HFF-Myc (cell line): ENCODE data around the gene LRRC4C.

ENCODE experiments used
- DNase-seq: peaks from one replicate; pipeline ENCODE4 v3.0.0-alpha.2; 2011; ENCODE audit warnings: low read depth; ENCODE audit errors: extremely low read depth
- H3K4me3 ChIP-seq: replicated peaks from 2 replicates; pipeline ENCODE4 v1.5.1; 2011; ENCODE audit warnings: low read depth, mild to moderate bottlenecking, control low read depth, low read length
- TF ChIP-seq, protein P1 (sequence below): IDR thresholded peaks from 2 replicates; pipeline ENCODE4 v1.5.1; 2012; ENCODE audit warnings: mild to moderate bottlenecking, low read depth, low read length, control low read depth; ENCODE audit errors: missing control alignments

LRRC4C gene

DNA sequence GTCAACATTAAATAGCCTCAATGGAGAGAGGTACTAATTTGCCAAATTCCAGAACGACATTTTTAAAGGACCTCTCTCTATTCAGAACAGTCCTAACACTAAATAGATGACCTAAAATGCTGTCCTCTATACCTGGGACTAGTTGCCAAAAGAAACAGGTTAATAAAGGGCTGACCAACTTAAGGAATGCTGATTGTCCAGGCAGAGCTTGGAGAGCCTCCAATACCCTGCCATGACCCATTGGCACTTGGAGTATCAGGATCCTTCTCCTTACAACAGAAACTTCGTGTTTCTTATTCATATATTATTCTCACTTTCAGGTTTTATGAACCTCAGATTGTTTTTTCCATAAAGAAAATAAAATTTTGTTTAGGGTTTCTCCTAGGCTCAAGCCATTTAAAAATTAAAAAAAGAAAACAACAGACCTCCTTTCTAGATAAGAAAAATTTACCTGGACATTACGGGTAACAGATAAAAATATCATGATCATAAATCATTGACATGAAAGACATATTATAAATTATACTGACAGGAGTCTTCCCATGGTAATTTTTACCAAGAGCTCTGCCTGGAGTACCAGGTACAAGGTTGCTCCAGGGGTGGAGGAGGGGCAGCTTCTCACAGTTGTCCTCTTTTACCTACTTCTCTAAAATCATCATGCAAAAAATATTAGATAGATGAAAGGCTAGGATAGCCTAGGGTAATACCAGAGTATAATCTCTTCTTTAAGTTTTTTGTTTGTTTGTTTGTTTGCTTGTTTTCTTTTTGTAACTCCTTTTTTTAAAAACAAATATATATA, 2.0 kb downstream of the LRRC4C start:
- TF ChIP-seq, protein P1, sequence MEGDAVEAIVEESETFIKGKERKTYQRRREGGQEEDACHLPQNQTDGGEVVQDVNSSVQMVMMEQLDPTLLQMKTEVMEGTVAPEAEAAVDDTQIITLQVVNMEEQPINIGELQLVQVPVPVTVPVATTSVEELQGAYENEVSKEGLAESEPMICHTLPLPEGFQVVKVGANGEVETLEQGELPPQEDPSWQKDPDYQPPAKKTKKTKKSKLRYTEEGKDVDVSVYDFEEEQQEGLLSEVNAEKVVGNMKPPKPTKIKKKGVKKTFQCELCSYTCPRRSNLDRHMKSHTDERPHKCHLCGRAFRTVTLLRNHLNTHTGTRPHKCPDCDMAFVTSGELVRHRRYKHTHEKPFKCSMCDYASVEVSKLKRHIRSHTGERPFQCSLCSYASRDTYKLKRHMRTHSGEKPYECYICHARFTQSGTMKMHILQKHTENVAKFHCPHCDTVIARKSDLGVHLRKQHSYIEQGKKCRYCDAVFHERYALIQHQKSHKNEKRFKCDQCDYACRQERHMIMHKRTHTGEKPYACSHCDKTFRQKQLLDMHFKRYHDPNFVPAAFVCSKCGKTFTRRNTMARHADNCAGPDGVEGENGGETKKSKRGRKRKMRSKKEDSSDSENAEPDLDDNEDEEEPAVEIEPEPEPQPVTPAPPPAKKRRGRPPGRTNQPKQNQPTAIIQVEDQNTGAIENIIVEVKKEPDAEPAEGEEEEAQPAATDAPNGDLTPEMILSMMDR, result no peak
- DNase-seq, result no peak
- no peak overlapping the region for H3K4me3 ChIP-seq

DNA sequence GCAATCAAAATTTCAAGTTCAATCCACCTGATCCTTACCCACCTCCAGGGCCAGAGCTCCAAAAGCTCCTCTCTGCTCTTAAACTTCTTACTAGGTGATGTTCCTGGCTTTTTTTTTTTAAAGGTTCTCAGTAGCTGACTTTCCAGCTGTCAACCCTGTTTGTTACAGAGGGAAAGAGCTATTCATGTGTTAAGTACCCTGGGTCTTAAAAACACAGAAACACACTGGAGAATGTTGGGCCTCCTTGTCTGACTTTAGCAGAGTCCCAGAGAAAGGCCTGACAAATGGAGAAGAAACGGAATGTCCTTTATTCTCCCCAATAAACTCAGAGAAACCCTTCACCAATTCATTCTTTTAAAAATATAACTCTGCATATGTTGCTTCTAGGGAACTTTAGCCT, 3.2 kb downstream of the LRRC4C start:
- no peak for DNase-seq
- TF ChIP-seq, protein P1, result no peak
- H3K4me3 ChIP-seq, result no peak overlapping the region

DNA sequence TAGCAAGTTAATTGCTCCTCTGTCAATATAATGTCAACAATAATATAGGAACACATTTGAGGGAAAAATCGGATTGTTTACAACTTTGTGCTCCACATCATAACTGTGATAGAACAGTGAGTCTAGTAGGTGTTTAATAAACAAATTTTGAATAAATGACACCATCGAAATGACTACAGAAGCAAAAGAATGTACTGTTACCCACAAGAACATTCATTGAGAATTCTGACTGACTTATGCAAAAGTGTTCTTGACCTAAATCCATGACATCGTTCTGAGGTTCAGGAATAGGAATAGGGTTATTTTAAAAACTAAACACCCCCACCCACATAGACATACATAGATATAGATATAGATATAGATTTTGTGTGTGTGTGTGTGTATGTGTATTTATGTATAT, 8.4 kb downstream of the LRRC4C start:
- H3K4me3 ChIP-seq, result no peak overlapping the region
- TF ChIP-seq, protein P1, result no peak
- DNase-seq, result no peak

DNA sequence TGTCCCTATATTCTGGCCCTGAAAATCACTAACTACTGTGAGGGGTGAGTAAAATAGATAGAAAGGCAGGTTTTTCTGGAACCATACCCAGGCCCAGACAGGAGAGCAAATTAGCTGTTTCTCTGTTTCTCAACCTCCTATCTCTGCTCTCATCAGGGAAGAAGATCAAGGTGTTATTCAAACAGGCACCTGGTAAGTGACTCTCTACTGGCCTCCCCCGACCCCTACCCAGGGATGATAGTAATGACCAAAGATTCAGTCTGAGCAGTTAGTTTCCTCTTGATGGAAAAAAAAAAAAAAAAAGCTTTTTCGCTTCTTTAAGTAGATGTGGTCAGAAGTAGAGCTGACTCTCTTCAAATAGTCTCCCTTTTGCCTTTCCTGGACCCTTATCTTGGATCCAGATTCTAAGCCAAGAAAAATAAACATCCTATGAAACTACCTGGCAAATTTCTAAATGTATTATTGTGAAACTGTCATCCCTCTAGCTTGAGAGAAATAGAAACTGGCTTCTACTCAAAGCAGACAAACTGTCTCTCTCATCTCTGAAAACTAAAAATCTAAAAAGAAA, 9.9 kb downstream of the LRRC4C start:
- DNase-seq, result no peak
- H3K4me3 ChIP-seq, result no peak overlapping the region
- TF ChIP-seq, protein P1, result no peak

DNA sequence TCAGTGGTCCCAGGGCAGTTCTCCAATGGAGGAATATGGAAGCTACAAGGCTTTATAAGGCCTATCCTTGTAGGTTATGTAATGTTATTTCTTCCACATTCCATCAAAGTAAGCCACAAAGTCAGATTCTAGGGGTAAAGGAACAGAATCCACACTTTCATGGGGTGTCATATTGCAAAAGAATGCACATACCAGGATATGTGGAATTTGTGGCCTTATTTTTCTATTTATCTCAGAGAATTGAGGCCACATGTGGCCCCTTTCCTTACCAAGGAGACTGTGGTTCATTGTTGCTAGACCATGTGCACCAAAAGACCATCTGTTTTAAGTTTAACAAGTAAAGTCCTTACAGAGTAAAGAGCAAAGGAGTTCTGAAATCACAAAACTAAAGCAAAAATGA, 12.9 kb downstream of the LRRC4C start:
- TF ChIP-seq, protein P1, result no peak
- H3K4me3 ChIP-seq, result no peak overlapping the region
- DNase-seq, result no peak

DNA sequence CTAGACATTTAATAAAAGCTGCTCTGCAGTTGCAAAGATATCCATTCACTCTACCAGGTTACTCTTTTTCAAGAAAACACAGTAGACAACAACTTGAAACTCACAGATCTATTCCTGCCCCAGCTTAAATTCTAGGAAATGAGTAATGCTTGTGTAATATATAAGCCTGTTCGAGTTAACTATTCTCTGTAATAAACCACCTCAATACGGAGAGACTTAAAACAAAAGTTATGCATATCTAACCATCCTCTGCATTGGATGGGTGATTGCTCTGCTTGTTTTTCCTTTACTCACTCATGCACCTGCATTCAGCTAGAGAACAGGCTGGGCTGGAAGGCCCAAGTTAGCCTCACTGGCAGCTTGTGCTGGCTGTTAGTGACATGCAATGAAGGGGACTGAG, 13.3 kb downstream of the LRRC4C start:
- H3K4me3 ChIP-seq, result no peak overlapping the region
- TF ChIP-seq, protein P1, result no peak
- DNase-seq, result no peak
